HT1080 (cell line): ENCODE data around the gene KDSR. TPM values are rescaled to one million over a fixed set of nuclear protein-coding genes. Genes with fewer than 3 reads are reported as not detected.

Experiments used
- DNase-seq: peaks from one replicate; pipeline ENCODE4 v3.0.0-alpha.2; 2015; ENCODE audit warnings: low read depth
- total RNA-seq: library from RNA; depleted of rRNA; stranded (reverse); fragments of >200 nt; shearing (Covaris generic); gene quantifications from 2 replicates; pipeline ENCODE4 v1.2.3, GENCODE V29; 2014; rRNA removed

The KDSR gene
- total RNA-seq, 1 experiment from 2014 or later: 80.6 TPM

- DNase-seq: no peak
Measured at GRCh38 chr18:63284827-63285733, 81.9 kb downstream of the KDSR start.

- no peak for DNase-seq
Measured at GRCh38 chr18:63284173-63284799, 82.7 kb downstream of the KDSR start.

- DNase-seq: no peak
Measured at GRCh38 chr18:63283305-63284094, 83.5 kb downstream of the KDSR start.

- DNase-seq: no peak
Measured at GRCh38 chr18:63282793-63283192, 84.2 kb downstream of the KDSR start.

Other genes with a start within 250 kb of the KDSR start
- 6.3 and 6.7 TPM in 2 replicates for gene BCL2, start 47.4 kb downstream of the KDSR start, total RNA-seq
- 42.9 and 46.2 TPM in 2 replicates for gene VPS4B, start 55.3 kb upstream of the KDSR start, total RNA-seq
- 35.3 and 38.0 TPM in 2 replicates for gene SERPINB5, start 109.8 kb upstream of the KDSR start, total RNA-seq
- not detected in 2 replicates for gene SERPINB12, start 175.2 kb upstream of the KDSR start, total RNA-seq
- not detected in 2 replicates for gene SERPINB13, start 220.1 kb upstream of the KDSR start, total RNA-seq